DND-41 (cell line): ENCODE data around the gene RAI2.

Source experiments
- ATAC-seq: fragments of 200-7000 bp; cut with Tn5 transposase; 3 replicates; pipeline ENCODE4 v1.9.1; 2021; ENCODE audit warnings: low read depth; ENCODE audit not compliant: insufficient read depth
- DNase-seq: peaks from one replicate; pipeline ENCODE4 v3.0.0-alpha.2; 2020
- H2AFZ ChIP-seq: 2 replicates; pipeline ENCODE4 v1.6.0; 2012; ENCODE audit warnings: low read depth, low read length
- H3K27ac ChIP-seq: 2 replicates; pipeline ENCODE4 v1.5.1; 2012; ENCODE audit warnings: low read length, inconsistent platforms
- H3K27me3 ChIP-seq: fragments of 200-600 bp; sonication (generic); 2 replicates; pipeline ENCODE4 v1.6.0; 2012; ENCODE audit warnings: low read length, mild to moderate bottlenecking, inconsistent platforms; ENCODE audit not compliant: insufficient read depth, poor library complexity
- H3K36me3 ChIP-seq: 2 replicates; pipeline ENCODE4 v1.5.1; 2012; ENCODE audit warnings: low read length, inconsistent platforms; ENCODE audit not compliant: insufficient read depth
- H3K4me1 ChIP-seq: 2 replicates; pipeline ENCODE4 v1.5.1; 2012; ENCODE audit warnings: mild to moderate bottlenecking, low read length; ENCODE audit not compliant: insufficient read depth
- H3K4me2 ChIP-seq: 2 replicates; pipeline ENCODE4 v1.6.0; 2012; ENCODE audit warnings: mild to moderate bottlenecking, moderate library complexity, low read length, inconsistent platforms; ENCODE audit not compliant: insufficient read depth
- H3K4me3 ChIP-seq, 2 experiments: fragments of 200-600 bp in 1 of 2; shearing (Covaris generic) in 1 of 2; 2 replicates each; pipeline ENCODE4 v1.5.1; 2012 to 2016; ENCODE audit warnings: inconsistent platforms in 2 of 2, low read length in 2 of 2, mild to moderate bottlenecking in 2 of 2, low read depth in 1 of 2, moderate library complexity in 1 of 2
- H3K79me2 ChIP-seq: 2 replicates; pipeline ENCODE4 v1.6.0; 2012; ENCODE audit warnings: low read length, inconsistent platforms; ENCODE audit not compliant: insufficient read depth
- H3K9ac ChIP-seq: 2 replicates; pipeline ENCODE4 v1.6.0; 2012; ENCODE audit warnings: low read depth, mild to moderate bottlenecking, inconsistent platforms, low read length, moderate library complexity
- H3K9me3 ChIP-seq: 2 replicates; pipeline ENCODE4 v1.5.1; 2012; ENCODE audit warnings: low read length, moderate library complexity, mild to moderate bottlenecking, inconsistent platforms; ENCODE audit not compliant: insufficient read depth, severe bottlenecking
- H4K20me1 ChIP-seq: 2 replicates; pipeline ENCODE4 v1.6.0; 2012; ENCODE audit warnings: low read length; ENCODE audit not compliant: insufficient read depth
- EZH2 ChIP-seq: IDR thresholded peaks from 3 replicates; pipeline ENCODE4 v1.6.1; 2012; ENCODE audit warnings: borderline replicate concordance, low read depth, mild to moderate bottlenecking, moderate library complexity, low read length, inconsistent platforms; ENCODE audit not compliant: severe bottlenecking
- TF ChIP-seq, protein P1 (sequence below): IDR thresholded peaks from 2 replicates; pipeline ENCODE4 v1.5.1; 2012; ENCODE audit warnings: borderline replicate concordance, low read length, moderate library complexity, mild to moderate bottlenecking; ENCODE audit not compliant: poor library complexity, severe bottlenecking; ENCODE audit errors: extremely low read depth

Gene RAI2

DNA sequence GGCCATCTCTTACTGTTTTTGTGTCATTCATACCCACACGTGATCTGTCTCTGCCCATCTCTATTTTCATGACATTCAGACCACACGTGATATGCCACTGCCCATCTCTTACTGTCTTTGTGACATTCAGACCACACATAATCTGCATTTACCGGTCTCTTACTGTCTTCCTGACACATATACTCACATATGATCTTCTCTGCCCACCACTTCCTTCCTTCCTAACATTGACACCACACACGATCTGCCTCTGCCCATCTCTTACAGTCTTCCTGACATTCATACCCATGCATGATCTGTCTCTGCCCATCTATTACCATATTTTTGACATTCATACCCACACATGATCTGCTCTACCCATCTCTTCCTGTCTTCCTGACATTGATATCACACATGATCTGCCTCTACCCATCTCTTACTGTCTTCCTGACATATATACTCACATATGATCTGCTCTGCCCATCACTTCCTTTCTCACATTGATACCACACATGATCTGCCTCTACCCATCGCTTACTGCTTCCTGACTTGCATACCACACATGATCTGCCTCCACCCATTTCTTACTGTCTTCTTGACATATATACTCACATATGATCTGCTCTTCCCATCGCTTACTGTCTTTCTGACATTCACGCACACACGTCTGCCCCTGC is 87.7 kb downstream of the RAI2 start:
- Histone ChIP-seq H3K36me3 (no peaks in the 10 kb centered on the region), H3K9ac (no peak overlapping the region), H3K27ac (no peak overlapping the region), H2AFZ (no peak overlapping the region), H4K20me1 (no peaks in the 10 kb centered on the region), H3K4me3 (no peak overlapping the region), H3K4me2 (no peak overlapping the region), H3K4me1 (no peaks in the 10 kb centered on the region), H3K27me3 (no peaks in the 10 kb centered on the region), H3K9me3 (no peaks in the 10 kb centered on the region), H3K79me2 (no peaks in the 10 kb centered on the region)
- no peak for DNase-seq
- ATAC-seq, result no peak
- no peak for TF ChIP-seq EZH2
- TF ChIP-seq, protein P1, sequence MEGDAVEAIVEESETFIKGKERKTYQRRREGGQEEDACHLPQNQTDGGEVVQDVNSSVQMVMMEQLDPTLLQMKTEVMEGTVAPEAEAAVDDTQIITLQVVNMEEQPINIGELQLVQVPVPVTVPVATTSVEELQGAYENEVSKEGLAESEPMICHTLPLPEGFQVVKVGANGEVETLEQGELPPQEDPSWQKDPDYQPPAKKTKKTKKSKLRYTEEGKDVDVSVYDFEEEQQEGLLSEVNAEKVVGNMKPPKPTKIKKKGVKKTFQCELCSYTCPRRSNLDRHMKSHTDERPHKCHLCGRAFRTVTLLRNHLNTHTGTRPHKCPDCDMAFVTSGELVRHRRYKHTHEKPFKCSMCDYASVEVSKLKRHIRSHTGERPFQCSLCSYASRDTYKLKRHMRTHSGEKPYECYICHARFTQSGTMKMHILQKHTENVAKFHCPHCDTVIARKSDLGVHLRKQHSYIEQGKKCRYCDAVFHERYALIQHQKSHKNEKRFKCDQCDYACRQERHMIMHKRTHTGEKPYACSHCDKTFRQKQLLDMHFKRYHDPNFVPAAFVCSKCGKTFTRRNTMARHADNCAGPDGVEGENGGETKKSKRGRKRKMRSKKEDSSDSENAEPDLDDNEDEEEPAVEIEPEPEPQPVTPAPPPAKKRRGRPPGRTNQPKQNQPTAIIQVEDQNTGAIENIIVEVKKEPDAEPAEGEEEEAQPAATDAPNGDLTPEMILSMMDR, result no peak

DNA sequence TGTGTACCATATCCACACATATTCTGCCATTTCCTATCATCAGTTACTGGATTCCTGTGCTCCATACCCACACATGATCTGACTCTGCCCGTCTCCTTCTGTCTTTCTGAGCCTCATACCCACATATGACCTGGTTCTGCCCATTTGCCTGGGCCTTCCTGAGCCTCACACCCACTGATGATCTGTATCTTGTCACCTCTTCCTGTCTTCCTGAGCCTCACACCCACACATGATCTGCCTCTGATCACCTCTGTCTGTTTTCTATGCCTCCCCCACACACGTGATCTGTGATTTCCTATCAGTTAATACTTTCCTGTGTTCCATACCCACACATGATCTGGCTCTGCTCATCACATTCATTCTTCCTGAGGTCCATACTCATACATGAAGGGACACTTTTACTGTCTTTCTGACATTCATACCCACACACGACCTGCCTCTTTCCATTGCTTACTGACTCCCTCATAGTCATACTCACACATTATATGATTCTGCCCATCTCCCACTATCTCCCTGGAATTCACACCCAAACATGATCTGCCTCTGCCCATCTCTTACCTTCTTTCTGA is 91.3 kb downstream of the RAI2 start:
- Histone ChIP-seq H3K9me3 (no peaks in the 10 kb centered on the region), H3K9ac (no peak overlapping the region), H3K27me3 (no peaks in the 10 kb centered on the region), H4K20me1 (no peaks in the 10 kb centered on the region), H3K4me1 (no peaks in the 10 kb centered on the region), H3K4me3 (no peak overlapping the region), H3K27ac (no peak overlapping the region), H3K4me2 (no peak overlapping the region), H3K36me3 (no peaks in the 10 kb centered on the region), H2AFZ (no peak overlapping the region), H3K79me2 (no peaks in the 10 kb centered on the region)
- no peak for ATAC-seq
- no peak for DNase-seq
- TF ChIP-seq, protein P1, result no peak
- no peak for TF ChIP-seq EZH2

DNA sequence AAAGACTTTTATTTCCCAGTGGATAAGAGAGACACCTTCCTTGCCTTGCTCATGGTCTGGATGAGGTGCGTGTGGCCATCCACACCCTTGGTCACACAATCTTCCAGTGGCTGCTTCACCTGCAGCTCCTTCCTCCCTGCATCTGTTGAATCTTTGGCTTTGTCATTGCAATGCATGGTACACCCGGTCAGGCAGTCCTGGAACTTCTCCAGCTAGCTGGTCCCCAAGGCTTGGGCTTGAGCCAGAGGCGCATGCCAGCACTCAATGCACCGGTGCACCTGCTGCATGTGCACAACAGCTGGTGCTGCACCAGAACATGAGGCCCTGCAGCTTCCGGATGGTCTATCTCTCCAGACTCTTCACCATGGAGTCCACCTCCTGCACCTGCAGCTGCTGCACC is 92.1 kb downstream of the RAI2 start:
- H3K27ac ChIP-seq, result no peak overlapping the region
- no peak overlapping the region for H3K4me2 ChIP-seq
- H3K9me3 ChIP-seq, result no peaks in the 10 kb centered on the region
- ATAC-seq, result no peak
- H4K20me1 ChIP-seq, result no peaks in the 10 kb centered on the region
- no peak for DNase-seq
- no peaks in the 10 kb centered on the region for H3K79me2 ChIP-seq
- H3K9ac ChIP-seq, result no peak overlapping the region
- TF ChIP-seq, protein P1, result no peak
- no peak for TF ChIP-seq EZH2
- no peak overlapping the region for H2AFZ ChIP-seq
- no peaks in the 10 kb centered on the region for H3K4me1 ChIP-seq
- no peak overlapping the region for H3K4me3 ChIP-seq
- no peaks in the 10 kb centered on the region for H3K36me3 ChIP-seq
- H3K27me3 ChIP-seq, result no peaks in the 10 kb centered on the region
